AG10803 (cell line): Measurements from ENCODE around the gene EIF3F.

ENCODE experiments used
- DNase-seq: peaks from one replicate; pipeline ENCODE4 v3.0.0; 2010; ENCODE audit warnings: low read depth
- H3K4me3 ChIP-seq: 2 replicates; pipeline ENCODE4 v1.5.1; 2011; ENCODE audit warnings: mild to moderate bottlenecking, low read length, control low read depth
- TF ChIP-seq, protein P1 (sequence below): conservative IDR thresholded peaks from 2 replicates; pipeline ENCODE4 v1.5.1; 2011; ENCODE audit warnings: mild to moderate bottlenecking, low read length, control low read depth, inconsistent platforms

The EIF3F gene

DNA sequence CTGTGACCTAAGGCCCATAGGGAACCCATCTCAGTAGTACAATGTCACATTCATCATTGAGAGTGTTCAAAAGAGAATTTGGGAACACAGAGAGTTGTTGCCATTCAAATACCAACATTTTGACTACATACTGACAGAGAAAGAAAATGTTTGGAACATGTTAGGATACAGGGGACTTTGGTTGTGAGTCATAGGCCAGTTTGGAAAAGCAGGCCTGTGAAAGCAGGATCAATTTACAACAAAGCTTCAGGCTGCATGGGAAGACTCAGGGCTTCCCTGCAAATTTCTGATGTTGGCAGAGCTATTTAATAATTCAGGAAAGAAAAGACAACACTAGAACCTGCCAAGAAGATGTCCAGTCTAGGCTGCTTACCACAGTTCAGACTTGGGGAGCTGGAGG, 22.3 kb upstream of the EIF3F start:
- no peak overlapping the region for H3K4me3 ChIP-seq
- peak; percentile 75 for DNase-seq
- TF ChIP-seq, protein P1, sequence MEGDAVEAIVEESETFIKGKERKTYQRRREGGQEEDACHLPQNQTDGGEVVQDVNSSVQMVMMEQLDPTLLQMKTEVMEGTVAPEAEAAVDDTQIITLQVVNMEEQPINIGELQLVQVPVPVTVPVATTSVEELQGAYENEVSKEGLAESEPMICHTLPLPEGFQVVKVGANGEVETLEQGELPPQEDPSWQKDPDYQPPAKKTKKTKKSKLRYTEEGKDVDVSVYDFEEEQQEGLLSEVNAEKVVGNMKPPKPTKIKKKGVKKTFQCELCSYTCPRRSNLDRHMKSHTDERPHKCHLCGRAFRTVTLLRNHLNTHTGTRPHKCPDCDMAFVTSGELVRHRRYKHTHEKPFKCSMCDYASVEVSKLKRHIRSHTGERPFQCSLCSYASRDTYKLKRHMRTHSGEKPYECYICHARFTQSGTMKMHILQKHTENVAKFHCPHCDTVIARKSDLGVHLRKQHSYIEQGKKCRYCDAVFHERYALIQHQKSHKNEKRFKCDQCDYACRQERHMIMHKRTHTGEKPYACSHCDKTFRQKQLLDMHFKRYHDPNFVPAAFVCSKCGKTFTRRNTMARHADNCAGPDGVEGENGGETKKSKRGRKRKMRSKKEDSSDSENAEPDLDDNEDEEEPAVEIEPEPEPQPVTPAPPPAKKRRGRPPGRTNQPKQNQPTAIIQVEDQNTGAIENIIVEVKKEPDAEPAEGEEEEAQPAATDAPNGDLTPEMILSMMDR = no peak

DNA sequence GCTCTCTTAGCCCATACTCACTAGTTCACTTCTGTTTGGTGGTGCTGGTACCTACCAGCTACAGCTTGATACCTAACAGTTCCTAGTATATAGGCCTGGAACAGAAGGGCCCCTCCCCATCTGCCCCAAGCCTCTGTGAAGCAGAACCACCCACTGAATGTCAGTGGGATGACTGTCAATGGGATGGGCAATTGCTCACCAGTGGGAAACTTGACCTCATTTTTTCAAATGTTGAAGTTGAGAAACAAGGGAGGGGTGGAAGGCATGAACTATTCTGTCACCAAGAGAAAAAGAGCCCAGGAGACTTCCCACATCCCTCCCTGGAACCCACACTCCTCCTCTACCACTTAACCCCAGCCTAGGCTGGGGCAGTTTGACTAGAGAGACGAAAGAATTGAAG, 21.8 kb upstream of the EIF3F start, which contains the start of gene NLRP10:
TSS of gene NLRP10 (minus strand) at position 62 of the 400 bp plus-strand sequence. CDS start 1,952 bp downstream, outside the sequence.
- DNase-seq = peak; percentile 89
- TF ChIP-seq, protein P1 = no peak
- H3K4me3 ChIP-seq = no peak within 1 kb of the TSS

DNA sequence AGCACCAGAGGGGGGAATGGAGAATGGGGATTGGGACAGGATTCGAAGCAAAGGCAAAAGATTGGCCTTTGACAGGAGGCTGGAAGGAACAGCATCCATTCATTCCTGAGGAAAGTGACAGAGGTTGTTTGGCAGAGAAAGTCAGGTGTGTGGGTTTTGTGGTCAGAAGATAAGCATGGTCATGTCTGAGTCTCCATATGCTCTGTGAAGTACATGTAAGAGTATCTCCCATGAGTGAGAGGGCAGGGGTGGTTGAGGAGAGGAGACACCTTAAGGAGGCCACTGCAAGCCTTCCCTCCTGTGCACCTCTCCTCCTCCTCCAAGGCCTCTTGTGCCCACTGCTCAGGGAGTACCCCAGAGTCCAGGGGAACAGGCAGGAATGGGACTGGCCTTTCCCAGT, 20.0 kb upstream of the EIF3F start:
- no peak overlapping the region for H3K4me3 ChIP-seq
- TF ChIP-seq, protein P1 = no peak
- no peak for DNase-seq

DNA sequence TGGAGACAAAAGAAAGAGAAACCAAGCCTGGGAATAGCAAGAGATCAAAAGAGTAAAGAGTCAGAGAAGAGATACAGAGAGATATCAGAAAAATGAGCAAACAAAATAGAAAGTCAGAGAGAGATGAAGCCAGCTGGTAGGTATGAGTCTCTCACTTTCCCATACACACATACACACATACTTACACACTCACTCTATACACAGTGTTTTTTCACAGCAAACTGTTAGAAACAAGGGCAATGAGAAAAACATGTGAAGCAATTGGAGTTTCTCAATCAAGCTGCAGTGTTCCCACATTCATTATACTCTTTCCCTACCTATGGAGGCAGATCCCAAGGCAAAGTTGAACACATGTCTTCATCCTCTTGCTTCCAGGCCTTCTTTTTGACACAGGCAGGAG, 19.3 kb upstream of the EIF3F start:
- no peak overlapping the region for H3K4me3 ChIP-seq
- TF ChIP-seq, protein P1 = no peak

DNA sequence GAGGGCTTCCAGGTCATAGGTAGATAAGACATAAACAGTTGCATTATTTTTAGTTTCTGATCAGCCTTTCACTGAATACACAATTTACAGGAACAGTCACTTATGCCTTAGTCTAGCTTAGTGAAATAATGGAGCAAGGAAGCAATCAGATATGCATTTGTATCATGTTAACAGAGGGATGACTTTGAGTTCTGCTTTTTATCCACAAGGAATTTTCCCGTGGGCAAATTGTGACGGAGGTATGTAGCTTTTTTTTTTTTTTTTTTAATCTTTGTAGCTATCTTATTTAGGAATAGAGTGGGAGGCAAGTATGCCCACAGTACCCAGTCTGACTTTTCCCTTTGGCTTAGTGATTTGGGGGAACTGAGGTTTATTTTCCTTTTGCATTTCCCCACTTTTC, 18.5 kb upstream of the EIF3F start:
- DNase-seq = peak; percentile 57
- TF ChIP-seq, protein P1 = no peak
- no peak overlapping the region for H3K4me3 ChIP-seq

More for the DNA sequence above, 19.3 kb upstream of the EIF3F start:
- peak; percentile 77 for DNase-seq

DNA sequence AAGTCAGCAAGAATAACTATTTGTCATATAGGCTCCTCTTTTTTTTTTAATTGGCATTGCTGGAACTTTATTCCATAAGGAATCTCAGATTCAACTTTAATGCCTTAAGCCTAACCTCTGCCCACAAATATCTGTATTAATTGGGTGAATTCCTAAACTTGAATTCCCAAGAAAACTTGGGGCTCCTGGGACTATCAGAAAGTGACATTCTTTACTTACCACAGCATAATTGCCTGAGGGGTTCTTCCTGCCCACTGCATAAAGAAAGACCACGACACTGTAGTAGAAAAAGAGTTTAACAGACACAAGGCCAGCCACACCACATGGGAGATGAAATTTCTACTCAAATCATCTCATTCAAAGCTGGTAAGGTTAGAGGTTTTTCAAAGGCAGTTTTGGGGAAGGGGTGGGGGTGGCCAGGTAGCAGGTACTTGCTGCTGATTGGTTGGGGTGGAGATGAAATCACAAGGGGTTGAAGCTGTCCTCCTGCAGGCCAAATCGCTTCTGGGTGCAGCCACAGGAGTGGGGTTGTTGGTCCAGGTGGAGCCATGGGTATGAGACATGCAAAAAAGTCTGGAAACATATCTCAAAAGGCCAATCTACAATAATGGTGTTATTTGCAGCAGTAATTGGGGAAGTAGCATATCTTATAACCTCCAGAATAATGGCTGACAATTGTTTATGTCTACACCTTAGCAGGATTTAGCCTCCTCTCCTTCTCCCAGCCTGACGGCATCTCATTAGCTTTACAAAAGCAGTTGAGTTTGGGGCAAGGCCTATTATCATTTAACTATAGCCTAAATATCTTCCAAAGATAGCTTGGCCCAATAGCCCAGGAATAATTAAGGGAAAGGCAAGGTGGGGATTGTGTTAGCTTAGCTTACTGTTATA, 17.1 kb upstream of the EIF3F start:
- DNase-seq = peak; percentile 73
- H3K4me3 ChIP-seq = no peak overlapping the region
- TF ChIP-seq, protein P1 = no peak

DNA sequence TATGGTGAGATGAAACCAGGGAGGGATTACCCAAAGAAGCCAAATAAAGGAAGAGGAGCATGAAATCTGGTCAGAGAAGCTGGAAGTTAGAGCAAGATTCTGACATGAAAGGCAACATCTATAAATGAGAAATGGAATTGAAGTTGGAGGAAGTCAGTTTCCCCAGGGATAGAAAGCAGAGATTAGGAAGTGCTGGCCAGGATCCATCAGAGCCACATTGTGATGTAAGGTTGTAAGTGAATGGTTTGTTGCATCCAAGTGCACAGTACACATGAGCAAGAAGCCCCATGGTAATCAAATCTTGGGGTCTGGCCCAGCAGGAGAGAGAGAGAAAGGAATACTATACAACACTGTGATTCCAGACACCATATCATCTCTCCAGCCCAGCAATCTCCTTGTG, 15.3 kb upstream of the EIF3F start:
- no peak for DNase-seq
- TF ChIP-seq, protein P1 = no peak
- no peak overlapping the region for H3K4me3 ChIP-seq
